ENCODE data around the gene GZMM.

DNA sequence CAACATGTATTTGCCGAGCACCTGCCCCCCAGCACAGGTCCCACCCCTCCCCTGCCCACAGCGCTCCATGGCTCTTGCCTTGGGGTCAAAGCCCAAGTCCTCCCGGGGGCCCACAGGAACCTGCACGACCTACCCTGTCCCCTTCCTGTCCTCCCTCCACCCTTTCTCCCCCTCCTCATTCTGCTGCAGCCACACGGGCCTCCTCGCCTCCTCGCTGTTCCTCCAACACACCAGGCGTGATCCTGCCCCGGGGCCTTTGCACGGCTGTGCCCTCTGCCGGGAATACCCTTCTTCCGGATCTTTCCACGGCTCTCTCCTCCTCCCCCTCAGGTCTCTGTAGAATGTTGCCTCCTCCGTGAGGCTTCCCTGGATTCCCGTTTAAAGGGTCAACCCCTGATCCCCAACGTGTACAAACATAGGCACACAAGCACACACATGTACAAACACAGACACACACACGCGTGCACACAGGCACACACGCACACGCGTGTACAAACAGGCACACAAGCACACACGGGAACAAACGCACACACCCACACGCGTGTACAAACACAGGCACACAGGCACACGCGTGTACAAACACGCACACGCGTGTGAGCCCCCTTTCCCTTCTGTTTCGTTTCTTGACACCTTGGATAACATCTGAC lies 44.8 kb upstream of the GZMM start:
- no peak for TF ChIP-seq TAF1 (IDR thresholded peaks at IDR 0.05; ENCODE audit: low read depth, low read length)
- no peak for TF ChIP-seq POLR2A (IDR thresholded peaks at IDR 0.05; ENCODE audit: low read depth, low read length)
- TF ChIP-seq POLR2AphosphoS5 (IDR thresholded peaks at IDR 0.05; ENCODE audit: low read depth, low read length): no peak
